NOMO-1 treated with dmso at 0.1 percent for 144 hours (cell line): Measurements from ENCODE around the gene UNKL.

Experiments used
- DNase-seq: peaks from one replicate; lab custom pipeline; 2025; ENCODE audit not compliant: unreplicated experiment; lab: John Stamatoyannopoulos, UW

UNKL gene

GRCh38 chr16:1407753-1408152 is 6.8 kb downstream of the UNKL start:
- DNase-seq: no peak

- DNase-seq: no peak
Observed at GRCh38 chr16:1403733-1404132, 10.8 kb downstream of the UNKL start.

- no peak for DNase-seq
Observed at GRCh38 chr16:1403036-1403435, 11.5 kb downstream of the UNKL start.

GRCh38 chr16:1401758-1402154 is 12.7 kb downstream of the UNKL start:
- no peak for DNase-seq

- DNase-seq: no peak
Observed at GRCh38 chr16:1401061-1401757, 13.3 kb downstream of the UNKL start.

- DNase-seq: no peak
Observed at GRCh38 chr16:1398826-1399581, 15.5 kb downstream of the UNKL start.

DNA sequence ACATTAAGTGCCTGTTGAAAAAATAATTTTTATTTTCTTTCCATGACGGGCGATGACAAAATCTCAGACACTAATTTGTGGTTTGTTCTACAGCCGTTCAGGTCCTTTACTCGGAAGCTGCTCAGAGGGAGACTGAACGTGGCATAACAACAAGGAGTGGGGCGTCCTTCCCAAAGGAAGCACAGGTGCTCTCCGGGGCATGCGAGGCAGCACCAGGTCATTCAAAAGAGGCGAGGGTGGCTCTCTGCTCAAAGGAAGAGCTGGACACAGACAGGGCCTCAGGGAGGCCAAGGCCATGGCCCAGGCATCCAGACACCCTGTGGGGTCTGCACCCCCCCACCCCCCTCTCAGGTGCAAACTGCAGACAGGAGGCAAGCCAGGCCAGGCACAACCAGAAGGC is 16.2 kb downstream of the UNKL start:
- DNase-seq: no peak

DNA sequence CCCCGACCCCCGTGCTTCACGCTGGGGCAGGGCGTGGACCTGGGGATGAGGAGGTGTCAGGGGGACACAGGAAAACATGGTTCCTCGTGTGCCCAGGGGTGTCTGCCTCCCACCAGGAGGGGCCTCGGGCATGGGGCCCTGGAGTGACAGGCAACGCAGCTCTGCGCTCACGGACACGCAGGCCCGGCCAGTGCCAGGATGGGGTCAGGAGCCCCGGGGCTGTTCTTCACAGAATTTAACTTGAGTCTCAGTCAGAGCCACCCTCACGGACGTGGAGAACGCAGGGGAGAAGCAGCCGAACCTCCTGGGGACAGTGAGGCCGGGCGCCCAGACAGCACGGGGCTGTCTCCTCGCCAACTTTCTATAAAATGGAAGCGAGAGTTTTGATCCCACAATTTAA is 16.7 kb downstream of the UNKL start:
- no peak for DNase-seq

- no peak for DNase-seq
Observed at GRCh38 chr16:1395444-1396031, 19.0 kb downstream of the UNKL start.

DNA sequence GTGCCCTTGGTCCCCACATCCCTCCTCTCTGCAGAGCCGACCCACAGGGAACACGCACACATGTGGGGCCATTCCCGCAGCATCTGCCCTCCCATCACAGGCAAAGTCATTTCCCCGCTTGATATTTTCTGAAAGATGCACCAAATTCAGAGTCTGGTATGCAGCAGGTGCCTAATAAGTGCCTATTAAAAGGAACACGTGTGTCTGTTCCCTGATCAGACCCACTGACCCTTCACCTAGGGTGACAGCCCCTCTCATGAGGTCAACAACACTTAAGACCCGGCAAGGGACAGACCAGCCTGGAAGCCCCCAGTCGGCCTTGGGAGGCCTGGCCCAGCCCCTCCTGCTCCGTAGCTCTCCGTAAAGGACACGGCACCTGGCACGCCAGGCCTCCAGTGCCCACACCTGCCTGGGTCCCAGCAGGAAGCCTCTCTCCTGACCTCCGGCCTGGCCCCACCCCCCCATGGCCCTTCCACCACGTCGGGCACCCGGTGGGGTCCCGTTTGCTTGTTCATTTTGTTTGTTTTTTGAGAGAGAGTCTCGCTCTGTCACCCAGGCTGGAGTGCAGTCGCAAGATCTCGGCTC is 20.0 kb downstream of the UNKL start:
- no peak for DNase-seq

- DNase-seq: no peak
Observed at GRCh38 chr16:1393613-1394176, 20.8 kb downstream of the UNKL start.

DNA sequence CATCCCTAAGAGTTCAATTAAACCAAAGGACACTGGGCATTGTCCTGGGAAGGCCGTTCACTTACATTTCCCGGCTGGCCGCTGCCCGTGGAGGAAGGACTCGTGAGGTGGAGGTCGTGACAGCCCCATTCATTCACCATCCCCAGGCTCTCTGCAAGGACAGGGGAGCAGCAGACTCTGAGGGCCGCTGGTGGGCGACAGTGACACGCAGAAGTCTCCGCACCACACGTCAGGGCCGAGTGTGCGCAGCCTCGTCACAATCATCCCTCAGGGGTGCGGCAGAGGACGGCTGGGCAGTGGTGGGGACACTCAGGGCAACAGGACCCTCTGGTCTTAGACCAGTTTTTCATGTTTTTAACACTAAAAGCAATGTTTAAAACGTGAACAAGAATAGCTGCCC is 21.7 kb downstream of the UNKL start:
- DNase-seq: no peak

DNA sequence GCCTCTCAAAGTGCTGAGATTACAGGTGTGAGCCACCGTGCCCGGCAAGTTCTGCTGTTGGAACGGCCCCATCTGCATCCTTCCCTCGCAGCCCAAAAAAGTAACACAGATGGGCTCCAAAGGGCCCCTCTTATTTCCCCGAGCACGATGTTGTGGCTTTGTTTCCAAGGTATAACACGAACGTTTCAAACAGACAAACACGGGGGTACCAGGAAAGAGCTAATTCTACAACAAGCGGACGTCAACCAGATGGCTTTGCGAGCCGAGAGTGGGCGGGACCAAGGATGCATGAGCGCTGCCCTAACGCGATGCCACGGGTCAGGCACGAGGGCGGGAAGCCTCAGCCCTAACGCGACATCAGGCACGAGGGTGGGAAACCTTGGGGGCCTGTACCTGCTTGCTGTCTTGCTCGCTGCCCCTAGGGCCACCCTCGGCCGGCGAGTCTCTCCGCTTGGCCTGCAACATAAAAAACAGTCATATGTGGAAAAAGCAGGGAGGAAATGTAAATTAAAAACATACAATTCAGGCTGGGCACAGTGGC is 24.2 kb downstream of the UNKL start:
- DNase-seq: no peak

- DNase-seq: no peak
Observed at GRCh38 chr16:1389762-1390161, 24.7 kb downstream of the UNKL start.

GRCh38 chr16:1387331-1387730 is 27.2 kb downstream of the UNKL start:
- DNase-seq: no peak

GRCh38 chr16:1385232-1385631 is 29.3 kb downstream of the UNKL start:
- no peak for DNase-seq

DNA sequence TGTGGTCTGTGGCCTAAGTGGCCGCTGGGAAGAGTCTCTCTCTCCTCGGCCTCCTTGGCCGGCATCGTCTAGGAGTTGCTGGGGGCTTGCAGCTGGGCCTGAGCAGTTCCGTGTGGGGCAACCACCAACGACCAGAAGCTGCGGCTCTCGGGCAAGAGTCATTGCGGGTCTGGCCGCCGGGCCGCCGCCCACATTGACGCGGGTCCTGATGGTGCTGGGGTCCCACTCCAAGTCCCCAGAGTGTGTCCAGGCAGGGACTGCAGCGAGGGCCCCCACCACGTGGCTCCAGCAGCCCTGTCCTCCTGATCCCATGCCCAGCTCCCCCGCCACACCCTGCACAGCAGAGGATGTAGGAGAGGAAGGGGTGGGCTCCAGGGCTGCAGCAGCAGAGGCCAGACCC is 30.9 kb downstream of the UNKL start:
- DNase-seq: no peak

- DNase-seq: no peak
Observed at GRCh38 chr16:1381612-1382406, 32.7 kb downstream of the UNKL start.

DNA sequence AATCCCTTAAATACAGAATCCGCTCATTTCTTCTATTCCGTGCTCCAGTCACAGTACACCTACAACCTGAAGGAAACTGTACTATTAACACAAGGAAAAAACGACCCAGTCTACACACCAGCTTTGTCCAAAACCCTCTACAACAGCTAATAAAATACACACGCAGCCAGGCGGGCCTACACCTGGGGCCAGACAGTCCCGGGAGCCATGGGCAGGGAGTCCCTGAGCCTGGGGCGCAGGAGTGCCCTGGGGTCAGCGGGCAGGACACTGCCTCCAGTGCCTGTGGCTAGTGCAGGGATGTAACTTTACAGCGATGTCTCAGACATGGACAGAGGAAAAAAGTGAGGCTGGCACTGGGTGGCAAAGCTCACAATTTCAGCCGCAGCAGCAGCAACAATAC is 34.3 kb downstream of the UNKL start:
- DNase-seq: no peak

GRCh38 chr16:1379304-1380076 is 35.0 kb downstream of the UNKL start:
- DNase-seq: peak; percentile 21
